ENCODE results near the gene MYO18A.
"Not testable (repeated sequence)": the region's sequence is repeated elsewhere in the genome, so short reads cannot be mapped to it uniquely, and the experiment has no call there.

MYO18A gene

GRCh38 chr17:29193146-29193545 is 12.9 kb upstream of the MYO18A start:
- DNase-seq: no peak

DNA sequence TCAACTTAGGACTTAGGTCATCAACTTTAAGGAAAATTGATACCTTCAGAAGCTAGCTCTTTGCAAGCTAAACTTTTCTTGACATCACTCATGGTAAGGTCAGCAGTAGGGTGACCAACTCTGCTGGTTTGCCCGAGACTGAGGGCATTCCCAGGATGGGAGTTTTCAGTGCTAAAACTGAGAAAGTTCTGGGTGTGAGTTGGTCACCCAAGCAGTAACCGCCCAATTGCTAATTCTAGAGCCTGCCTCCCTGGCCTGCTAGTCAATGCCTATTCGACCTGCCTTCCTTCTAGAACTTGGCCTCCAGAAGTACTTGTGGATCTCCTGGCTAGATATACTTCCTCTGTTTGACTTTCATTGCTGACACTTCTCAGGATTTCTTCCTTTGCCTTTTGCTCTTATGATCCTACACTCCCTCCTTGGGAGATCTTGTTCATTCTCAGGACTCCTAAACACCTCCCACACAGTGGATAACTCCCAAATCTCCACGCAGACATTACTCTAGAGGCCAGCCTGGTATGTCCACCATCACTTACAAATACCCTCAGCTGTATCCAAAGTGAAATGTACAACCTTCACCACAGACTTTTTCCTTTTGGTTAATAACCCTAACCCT is 10.5 kb upstream of the MYO18A start:
- DNase-seq: no peak

DNA sequence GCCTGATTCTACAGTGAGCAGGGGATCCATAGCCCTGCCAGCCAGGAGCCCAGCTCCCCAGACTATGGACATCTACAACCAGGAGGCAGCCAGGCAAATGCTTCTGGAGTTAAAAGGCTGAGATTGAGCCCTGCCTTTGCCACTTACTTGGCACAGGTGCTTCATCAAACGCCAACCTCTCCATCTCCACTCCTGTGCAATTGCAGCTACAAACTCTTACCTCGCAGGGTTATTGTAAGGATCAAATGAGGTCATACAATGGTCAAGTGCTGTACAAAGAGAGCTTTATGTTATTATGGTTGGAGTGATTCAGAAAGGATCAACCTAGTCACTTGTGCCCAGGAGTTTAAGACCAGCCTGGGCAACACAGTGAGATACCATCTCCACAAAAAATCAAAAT is 9.8 kb upstream of the MYO18A start:
- DNase-seq: no peak

- DNase-seq: no peak
These were observed 9.2 kb upstream of the MYO18A start for GRCh38 chr17:29189355-29189754.

- no peak for DNase-seq
These were observed 1.0 kb upstream of the MYO18A start for GRCh38 chr17:29181226-29181625.

- DNase-seq: no peak
These were observed 576 bp upstream of the MYO18A start for GRCh38 chr17:29180788-29181160.

GRCh38 chr17:29179232-29180033 is 765 bp downstream of the MYO18A start:
- no peak for DNase-seq

DNA sequence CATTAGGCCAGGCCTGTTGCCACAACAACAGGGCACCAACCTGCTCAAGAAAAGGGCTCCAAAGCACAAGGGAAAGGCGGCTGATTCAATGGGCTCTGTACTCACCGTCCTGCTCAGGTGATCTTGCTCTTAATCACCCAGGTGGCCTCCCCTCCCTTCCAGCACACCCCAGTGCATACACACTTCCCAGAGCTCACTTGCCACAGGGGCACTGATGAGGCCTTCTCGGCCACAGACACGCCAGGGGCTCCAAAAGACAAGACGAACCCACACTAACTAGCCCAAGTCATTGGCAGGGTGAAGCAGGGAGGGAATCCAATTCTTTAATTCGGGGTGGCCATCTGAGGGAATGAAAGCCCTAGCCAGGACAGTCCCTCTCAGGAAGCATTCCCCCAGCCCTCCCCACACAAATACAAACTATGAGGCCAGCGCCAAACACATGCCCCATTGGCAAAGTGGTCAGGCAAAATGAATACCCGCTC is 1.4 kb downstream of the MYO18A start:
- no peak for DNase-seq

DNA sequence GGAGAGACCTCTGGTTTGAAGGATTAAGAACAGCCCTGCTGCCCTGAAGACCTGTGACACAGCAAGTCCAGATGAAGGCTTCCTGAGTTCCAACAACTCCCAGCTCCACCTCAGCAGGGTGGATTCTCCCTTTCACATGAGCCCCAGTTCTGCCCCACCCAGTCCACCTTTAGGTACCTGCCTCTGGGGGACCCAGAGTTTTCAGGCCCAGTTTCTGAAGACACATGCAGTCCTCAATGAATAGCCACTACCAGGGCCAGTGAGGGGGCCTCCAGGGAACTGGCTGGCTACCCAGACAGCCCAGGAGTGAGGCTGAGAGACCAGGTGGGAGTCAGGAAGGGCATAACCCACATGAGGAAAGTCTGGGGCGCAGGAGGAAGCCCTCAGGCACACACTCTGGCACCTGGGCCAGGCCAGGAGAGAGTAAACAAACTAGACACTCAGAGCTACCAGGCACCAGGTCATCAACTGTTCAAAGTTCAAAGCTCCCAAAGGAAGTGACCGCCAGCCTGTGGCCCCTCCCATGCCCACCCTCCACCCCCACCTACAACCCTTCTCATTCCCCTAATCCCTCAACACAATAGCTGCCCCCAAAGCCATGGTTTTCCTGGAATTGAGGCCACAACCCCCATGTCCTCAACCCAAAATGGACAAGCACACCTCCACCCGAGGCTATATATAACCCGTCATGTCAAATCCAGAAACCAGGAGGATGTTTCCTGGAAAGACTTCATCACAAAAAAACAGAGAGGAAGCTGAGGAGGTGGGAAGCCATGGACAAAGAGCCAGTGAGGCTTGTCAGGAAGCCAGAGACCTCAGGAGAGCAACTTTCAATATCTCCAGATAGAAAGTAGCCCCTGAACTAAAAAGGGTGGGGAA is 2.1 kb downstream of the MYO18A start:
- no peak for DNase-seq

DNA sequence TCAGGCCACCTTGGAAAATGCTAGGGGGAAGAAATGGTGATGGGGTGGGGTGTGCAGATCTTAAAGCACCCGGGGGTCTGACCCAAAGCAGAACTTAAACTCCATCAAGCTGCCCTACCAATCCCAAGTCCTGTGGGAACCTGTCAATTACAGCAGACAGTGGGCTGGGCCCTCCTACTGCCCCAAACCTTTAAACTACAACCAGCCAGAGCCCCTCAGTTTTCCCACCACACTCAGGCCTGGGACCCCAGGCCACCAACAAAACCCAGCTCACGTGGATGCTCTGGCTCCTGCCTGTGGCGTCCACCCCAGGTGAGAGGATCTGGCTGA is 2.7 kb downstream of the MYO18A start:
- DNase-seq: no peak

DNA sequence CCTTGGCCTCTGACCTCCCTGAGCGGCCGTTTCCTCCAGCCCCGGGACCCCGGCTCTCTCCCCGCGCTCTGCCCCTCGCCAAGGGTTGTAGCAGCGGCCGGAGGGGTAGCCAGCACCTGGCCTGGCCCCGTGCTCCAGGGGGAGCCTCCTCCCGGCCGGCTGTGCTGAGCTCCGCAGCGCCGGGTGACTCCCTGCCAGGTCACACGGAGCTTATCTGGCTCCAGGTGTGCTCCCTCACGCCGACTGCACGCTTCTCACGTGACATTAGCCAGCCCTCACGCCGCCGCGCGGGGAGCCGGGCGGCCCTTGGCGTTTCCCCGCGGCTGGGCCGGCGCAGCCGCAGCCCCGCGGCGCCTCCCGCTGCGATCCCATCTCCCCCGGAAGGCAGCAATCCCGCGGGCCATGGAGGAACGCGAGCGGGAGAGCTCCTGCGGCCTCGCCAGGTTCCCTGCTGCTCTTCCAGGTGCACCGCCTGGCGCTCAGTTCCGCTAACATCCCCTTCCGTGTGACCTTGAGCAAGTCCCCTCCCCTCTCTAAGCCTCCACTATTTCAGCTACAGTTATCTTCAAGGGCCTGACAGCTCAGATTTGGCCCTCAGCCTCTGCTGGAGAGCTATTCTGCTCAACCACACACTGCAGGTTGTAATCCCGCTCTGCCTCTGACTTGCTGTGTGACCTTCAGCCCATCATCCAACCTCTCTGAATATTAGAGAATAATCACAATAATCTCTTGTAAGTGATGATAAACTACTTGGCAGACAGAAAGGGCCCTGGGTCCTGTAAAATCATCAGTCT is 3.4 kb downstream of the MYO18A start:
- peak; percentile 58 for DNase-seq

GRCh38 chr17:29175349-29175748 is 4.8 kb downstream of the MYO18A start:
- no peak for DNase-seq

- DNase-seq: no peak
These were observed 7.6 kb downstream of the MYO18A start for GRCh38 chr17:29172589-29172988.

- no peak for DNase-seq
These were observed 9.5 kb downstream of the MYO18A start for GRCh38 chr17:29170682-29171081.

DNA sequence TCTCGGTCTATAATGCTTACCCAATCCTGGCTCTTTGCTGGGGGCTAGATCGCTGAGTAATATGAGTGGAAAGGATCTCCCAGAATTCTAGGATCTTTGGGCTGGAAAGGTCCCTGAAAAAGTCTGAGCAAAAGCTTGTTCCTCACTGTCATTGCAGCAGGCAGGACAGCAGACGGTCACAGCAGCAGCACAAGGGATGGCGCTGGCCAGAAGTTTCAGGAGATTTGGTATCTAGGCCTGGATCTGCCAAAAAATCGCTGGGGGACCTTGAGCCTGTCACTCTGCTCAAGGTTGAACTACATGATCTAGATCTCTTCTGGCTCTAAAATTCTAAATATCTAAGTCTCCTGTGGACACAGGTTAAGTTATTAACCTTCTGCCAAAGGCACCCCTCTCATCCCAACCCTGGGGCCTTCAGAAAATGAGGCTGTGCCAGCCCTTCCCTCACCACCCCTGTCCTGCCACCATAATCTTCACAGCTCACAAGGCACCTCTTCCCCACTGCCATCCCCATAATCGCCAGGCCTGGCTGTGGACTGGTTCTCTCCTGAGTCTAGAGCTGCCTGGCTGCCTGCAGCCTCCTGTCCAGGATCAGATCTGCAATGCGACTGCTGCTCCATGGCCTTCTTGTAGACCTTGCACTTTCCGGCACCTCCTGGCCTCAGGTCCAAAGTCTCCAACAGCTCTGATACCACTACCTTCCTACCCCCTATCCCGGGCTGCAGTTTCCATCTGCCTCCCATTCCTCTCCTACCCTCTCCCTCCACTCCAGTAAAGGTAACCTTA is 10.2 kb downstream of the MYO18A start:
- DNase-seq: no peak

DNA sequence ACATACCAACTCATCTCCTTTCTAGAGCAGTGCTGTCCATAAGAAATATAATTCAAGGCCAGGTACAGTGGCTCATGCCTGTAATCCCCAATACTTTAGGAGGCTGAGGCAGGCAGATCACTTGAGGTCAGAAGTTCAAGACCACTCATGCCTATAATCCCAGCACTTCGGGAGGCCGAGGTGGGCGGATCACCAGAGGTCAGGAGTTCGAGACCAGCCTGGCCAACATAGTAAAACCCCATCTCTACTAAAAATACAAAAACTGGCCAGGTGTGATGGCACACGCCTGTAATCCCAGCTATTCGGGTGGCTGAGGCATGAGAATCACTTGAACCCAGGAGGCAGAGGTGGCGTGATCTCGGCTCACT is 11.5 kb downstream of the MYO18A start:
- not testable (repeated sequence) for DNase-seq

DNA sequence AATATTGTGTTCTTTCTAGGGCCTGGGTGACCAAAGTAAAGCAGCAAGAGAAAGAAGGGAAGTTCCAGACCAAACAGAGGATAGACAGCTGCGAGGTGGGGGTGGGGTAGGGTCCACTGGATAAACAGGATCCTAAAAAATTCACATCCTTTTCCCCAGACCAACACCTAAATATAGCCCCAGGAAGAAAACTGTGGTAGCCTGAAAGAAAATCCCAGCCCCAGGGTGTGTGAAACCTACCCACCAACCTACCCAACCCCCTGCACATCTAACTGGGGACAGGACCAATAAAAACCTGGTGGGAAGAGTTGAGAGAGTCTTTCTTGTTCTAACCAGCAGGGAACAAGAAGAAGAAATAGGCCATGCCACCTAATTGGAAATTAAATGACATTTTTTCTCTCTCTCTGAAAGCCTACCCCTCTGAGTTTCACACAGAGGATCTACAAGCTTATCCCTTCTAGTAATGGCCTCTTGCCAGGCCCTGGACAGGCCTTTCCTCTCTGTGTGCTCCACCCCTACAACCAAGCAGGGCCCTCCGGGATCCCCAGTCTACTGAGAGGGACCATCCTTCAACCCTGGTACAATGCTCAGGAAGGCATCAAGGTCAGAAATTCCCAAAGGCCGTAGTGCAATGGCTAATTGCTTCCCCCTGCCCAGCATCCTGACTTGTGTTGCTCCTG is 12.0 kb downstream of the MYO18A start:
- DNase-seq: no peak

- no peak for DNase-seq
These were observed 12.7 kb downstream of the MYO18A start for GRCh38 chr17:29167393-29168078.

DNA sequence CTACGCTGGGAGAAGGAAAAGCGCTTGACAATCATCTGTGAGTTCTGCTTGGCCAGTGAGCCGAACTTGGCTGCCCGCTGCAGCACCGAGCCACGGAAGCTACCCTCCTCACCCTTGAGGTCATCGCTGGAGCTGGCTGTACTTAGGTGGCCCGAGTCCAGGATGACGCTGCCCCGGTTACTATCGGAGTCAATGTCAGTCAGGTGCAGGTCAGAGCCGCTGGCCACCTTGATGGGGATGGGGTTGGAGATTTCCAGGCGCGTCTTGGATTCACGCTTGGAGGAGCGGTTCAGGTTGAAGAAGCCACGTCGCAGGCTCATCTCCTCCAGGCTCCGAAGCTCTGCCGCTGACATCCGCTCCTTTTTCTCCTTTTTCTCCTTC is 13.7 kb downstream of the MYO18A start:
- no peak for DNase-seq

DNA sequence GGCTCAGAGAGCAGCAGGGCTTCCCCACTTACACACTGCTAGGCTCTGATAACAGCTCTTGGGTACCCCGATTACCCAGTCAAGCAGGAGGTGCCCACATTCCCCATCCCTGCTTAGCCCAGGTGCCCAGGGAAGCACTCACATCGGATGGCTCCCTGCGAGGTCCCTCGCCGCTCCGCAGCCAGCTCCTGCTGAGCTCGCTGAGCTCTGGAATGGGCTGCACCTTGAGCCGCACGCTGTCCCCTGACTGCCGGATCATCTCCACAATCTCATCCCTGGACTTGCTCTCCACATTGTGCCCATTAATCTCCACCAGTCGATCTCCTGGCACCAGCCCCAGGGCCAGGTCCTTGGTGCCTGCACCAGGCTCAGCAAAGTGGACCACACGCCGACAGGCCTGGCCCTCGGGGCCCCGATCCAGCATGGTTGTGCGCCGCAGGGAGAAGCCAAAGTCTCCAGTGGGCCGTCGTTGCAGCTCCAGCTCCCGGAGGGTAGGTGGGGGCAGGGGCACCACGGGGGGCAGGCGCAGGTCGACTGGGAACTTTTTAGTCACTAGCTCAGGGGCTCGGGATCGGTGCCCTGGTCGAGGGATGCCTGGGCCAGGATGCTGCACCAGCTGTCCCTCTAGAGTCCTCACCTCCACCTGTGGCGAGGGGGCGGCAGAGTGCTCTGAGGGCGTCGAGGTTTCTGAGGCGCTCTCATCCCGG is 14.2 kb downstream of the MYO18A start:
- no peak for DNase-seq
